GM12892 (cell line): Measurements from ENCODE around the gene RASA3.
"Not testable (repeated sequence)": the region's sequence is repeated elsewhere in the genome, so short reads cannot be mapped to it uniquely, and the experiment has no call there.

Experiments
- POLR2AphosphoS5 ChIP-seq: IDR thresholded peaks from 2 replicates; pipeline ENCODE4 v1.6.1; 2011; ENCODE audit warnings: low read depth, low read length, control low read depth
- TAF1 ChIP-seq: IDR thresholded peaks from 2 replicates; pipeline ENCODE4 v1.6.1; 2011; ENCODE audit warnings: low read depth, mild to moderate bottlenecking, control low read depth, low read length, borderline replicate concordance

DNA sequence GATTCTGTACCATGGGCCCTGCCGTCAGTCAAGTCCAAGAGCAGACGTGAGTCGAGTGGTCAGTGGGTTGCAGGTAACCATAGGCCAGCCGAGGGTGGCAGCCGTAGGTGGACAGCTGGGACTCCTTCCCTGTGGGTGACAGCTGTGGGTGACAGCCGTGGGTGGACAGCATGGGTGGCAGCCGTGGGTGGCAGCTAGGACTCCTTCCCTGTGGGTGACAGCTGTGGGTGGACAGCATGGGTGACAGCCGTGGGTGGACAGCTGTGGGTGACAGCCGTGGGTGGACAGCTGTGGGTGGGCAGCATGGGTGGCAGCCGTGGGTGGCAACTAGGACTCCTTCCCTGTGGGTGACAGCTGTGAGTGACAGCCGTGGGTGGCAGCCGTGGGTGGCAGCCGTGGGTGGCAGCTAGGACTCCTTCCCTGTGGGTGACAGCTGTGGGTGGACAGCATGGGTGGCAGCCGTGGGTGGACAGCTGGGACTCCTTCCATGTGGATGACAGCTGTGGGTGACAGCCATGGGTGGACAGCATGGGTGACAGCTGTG lies 44.0 kb upstream of the RASA3 start:
- not testable (repeated sequence) for TF ChIP-seq POLR2AphosphoS5, TAF1
